ENCODE measurements around the gene CRHBP.
"Not testable (repeated sequence)": the region's sequence is repeated elsewhere in the genome, so short reads cannot be mapped to it uniquely, and the experiment has no call there.

The CRHBP gene, protein sequence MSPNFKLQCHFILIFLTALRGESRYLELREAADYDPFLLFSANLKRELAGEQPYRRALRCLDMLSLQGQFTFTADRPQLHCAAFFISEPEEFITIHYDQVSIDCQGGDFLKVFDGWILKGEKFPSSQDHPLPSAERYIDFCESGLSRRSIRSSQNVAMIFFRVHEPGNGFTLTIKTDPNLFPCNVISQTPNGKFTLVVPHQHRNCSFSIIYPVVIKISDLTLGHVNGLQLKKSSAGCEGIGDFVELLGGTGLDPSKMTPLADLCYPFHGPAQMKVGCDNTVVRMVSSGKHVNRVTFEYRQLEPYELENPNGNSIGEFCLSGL

DNA sequence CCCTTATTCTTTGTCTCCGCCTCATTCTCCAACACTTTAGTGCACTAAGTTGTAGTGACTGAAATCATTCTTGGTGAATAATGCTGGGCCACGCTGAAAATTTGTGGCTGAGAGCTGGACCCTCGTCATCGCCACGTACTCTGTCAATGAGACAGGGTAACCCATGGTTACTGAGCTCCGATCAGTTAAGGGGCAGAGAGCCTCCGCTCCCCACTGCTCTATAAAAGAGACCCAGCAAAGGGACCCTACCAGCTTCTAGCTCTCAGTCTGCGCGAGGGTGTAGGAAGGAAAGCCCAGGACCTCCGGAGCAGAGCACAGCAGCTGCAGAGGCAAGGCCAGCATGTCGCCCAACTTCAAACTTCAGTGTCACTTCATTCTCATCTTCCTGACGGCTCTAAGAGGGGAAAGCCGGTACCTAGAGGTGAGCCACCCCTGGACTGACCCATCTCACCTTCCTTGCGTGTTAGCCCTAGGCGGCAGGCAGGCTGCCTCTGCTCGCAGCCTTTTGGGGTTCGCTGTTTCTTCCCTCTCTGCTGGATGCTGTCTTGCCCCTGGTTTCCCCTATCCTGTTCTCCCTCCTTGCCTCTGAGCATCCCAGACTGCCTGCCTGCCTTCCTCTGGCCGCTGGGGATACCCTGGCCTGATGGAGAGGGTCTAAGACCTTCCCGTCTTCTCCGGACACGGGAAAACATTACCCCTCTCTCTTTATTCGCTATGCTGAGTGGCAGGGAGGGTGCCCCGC lies at the start of gene CRHBP:
CRHBP (plus strand) TSS at position 251 of the 742 bp plus-strand sequence; CDS start at position 341, 90 bp downstream.
- no peak for DNase-seq (ENCODE audit: low spot score)

- DNase-seq (ENCODE audit: low spot score) = no peak
These were observed 44.7 kb upstream of the CRHBP start for GRCh38 chr5:76908166-76908565.

DNA sequence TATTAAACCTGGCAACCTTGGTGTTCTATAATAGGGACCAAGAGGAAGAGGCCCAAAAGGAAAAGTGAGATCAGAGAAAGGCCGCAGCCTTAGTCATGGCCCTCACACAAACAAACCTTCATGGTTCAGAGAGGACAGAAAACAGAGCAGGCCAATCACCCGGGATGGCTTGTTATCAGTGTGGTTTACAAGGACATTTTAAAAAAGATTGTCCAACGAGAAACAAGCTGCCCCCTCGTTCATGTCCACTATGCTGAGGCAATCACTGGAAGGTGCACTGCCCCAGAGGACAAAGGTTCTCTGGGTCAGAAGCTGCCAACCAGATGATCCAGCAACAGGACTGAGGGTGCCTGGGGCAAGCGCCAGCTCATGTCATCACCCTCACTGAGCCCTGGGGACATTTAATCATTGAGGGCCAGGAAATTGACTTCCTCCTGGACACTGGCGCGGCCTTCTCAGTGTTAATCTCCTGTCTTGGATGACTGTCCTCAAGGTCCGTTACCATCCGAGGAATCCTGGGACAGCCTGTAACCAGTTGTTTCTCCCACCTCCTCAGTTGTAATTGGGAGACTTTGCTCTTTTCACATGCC lies 42.4 kb upstream of the CRHBP start:
- not testable (repeated sequence) for DNase-seq (ENCODE audit: low spot score)

DNA sequence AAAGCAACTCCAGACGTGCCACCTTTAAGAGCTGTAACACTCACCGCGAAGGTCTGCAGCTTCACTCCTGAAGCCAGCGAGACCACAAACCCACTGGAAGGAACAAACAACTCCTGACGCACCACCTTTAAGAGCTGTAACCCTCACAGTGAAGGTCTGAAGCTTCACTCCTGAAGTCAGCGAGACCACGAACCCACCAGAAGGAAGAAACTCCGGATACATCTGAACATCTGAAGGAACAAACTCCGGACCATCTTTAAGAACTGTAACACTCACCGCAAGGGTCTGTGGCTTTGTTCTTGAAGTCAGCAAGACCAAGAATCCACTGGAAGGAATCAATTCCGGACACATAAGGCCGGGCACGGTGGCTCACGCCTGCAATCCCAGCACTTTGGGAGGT lies 38.2 kb upstream of the CRHBP start:
- not testable (repeated sequence) for DNase-seq (ENCODE audit: low spot score)

- DNase-seq (ENCODE audit: low spot score) = no peak
These were observed 34.3 kb upstream of the CRHBP start for GRCh38 chr5:76918539-76918938.

- no peak for DNase-seq (ENCODE audit: low spot score)
These were observed 32.4 kb upstream of the CRHBP start for GRCh38 chr5:76920491-76920890.

DNA sequence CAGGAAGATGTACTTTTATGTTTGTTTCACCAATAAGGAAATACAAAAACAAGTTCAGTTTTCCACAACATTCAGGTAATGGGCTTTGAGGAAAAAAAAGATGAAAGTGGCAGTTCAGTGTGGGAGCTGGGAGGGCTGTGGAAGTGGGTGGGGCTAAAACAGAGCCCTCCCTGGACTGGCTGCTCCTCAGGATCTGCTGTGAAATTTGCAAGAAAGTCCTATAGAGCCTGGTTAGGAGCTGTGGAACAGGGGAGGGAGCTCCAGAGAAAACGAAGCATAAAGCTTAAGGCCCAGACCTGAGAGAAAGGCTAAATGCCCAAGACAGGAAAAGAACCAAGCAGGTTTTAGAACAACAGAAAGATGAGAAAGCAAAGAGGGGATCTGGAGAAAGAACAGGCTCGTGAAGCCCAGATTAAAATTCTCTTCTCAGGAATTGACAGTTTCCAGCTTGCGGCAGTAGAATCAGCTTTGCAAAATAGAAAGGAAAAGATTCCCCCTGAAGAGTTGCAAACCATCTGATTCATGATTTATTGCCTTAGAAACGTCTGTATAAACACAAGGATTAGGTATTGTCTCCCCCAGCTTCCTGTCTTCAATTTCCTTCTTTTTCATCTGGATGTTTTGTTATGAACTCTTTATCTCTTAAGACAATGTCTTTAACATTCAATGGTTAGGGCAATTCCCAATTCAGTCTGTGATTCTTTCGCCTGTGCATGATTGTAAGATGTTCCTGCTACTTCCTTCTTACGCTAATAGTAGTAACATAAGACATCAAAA lies 26.3 kb upstream of the CRHBP start:
- DNase-seq (ENCODE audit: low spot score) = no peak

- no peak for DNase-seq (ENCODE audit: low spot score)
These were observed 24.9 kb upstream of the CRHBP start for GRCh38 chr5:76927961-76928360.

DNA sequence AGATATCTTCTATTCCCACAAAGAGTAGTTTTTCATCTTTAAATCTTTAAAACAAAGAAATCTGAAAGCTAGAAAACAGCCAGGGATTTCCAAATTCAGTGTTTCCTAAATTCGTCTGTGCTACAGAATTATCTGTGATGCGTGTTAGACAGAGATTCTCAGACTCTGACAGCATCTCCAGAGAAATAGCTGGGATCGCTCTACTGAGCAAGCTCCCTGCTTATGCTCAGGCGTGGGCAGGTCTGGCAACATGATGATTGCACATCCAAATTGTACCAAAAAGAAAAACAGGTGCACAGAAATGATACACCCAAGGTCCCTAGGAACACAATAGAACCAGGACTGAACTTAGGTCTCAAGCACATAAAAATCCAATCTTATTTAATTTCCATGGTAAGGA lies 22.8 kb upstream of the CRHBP start:
- DNase-seq (ENCODE audit: low spot score) = no peak

DNA sequence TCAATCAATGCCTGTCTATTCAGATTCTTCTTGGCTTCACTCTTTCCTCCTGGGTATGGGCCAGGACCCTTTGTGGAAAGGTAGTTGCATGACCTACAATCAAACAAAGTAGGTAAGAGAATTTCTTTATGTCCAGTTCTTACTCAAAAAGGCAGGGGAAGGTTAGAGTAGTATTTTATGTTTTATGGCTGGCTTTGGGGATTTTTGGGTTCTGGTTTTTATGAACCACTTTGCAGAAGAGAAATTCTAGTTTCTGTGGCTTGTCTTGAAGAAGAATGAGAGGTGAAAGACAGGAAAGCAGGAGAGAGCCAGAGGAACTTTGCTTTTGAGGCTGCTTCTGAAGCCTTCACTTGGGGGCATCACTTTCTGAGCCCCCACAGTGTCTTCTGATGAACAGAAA lies 14.7 kb upstream of the CRHBP start:
- no peak for DNase-seq (ENCODE audit: low spot score)

GRCh38 chr5:76941000-76941399 lies 11.8 kb upstream of the CRHBP start:
- no peak for DNase-seq (ENCODE audit: low spot score)

DNA sequence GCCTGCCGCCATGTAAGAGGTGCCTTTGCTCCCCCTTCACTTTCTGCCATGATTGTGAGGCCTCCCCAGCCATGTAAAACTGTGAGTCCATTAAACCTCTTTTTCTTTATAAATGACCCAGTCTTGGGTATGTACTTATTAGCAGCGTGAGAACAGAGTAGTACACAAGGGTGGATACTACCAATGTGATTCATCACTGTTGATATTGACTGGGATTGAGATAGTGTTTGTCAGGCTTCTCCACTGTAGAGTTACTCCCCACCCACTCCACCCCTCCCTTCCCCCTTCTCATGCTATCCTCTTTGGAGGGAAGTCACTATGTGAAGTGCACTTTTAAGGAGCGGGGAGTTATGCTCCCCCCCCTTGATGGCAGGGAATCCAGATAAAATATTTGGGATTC lies 11.4 kb upstream of the CRHBP start:
- DNase-seq (ENCODE audit: low spot score) = no peak

DNA sequence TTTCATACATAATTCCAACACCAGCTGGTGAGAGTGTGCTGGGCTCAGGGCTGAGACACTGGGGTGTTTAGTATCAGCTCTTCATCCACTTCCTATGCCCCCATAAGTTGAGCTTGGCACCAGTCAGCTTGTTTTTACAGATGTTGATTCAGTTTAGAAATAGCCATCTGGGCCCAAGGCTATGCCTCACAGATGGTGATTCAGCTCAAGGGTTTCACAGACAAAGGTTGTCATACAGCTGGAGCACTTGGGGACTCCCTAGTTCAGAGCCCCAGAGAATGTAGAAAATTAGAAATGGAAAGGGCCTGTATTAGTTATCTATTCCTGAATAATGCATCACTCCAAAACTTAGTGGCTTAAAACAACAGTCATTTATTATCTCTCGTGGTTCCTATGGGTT lies 10.3 kb upstream of the CRHBP start:
- DNase-seq (ENCODE audit: low spot score) = no peak

DNA sequence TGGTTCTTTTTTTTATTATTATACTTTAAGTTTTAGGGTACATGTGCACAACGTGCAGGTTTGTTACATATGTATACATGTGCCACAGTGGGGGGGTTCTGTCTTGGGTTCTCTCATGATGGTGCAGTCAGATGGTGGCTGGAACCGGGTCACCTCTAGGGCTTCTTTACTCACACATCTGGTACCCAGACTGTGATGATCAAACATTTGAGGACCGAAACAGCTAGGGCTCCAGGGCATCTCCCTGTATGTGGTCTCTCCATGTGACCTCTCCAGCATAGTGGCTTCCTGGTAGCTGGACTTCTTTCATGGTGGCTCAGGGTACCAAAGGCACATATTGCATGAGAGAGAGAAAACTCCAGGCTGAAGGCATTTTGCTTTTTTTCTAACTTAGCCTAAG lies 9.8 kb upstream of the CRHBP start:
- DNase-seq (ENCODE audit: low spot score) = no peak

DNA sequence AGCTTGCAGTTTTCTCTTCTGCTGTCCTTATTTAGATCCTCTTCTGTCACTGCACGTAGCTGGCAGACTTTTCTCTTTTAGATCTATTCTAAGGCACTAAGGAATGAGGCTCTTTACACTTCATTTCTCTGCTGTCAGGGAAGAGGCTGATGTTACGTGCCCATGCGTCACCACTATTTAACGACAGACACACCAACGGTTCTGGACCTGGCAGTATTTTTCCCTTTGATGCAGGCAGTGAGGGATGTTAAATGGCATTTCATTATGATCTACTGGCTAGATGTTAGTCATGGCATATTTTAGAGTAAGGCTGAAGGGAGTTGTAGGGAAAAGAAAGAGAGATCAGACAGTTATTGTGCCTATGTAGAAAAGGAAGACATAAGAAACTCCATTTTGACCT lies 8.2 kb upstream of the CRHBP start:
- no peak for DNase-seq (ENCODE audit: low spot score)

- not testable (repeated sequence) for DNase-seq (ENCODE audit: low spot score)
These were observed 7.6 kb upstream of the CRHBP start for GRCh38 chr5:76945238-76945637.

DNA sequence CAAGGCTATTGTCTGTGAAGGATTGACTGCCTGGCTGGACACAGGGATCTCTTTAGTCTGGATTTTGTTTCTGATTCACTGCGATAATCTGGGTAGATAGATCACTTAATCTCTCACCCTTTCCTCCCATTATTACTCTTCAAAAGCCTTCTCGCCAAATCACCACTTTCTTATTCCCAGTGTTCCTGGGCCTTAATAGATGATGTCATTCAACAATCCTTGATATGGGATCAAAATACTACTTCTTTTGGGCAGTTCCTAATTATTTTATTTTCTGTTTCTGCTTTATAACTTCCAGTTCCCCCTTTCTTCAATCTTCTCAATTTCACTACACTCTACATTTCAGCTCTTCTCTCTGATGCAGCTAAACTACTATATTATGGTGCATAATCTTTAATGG lies 6.8 kb upstream of the CRHBP start:
- no peak for DNase-seq (ENCODE audit: low spot score)

DNA sequence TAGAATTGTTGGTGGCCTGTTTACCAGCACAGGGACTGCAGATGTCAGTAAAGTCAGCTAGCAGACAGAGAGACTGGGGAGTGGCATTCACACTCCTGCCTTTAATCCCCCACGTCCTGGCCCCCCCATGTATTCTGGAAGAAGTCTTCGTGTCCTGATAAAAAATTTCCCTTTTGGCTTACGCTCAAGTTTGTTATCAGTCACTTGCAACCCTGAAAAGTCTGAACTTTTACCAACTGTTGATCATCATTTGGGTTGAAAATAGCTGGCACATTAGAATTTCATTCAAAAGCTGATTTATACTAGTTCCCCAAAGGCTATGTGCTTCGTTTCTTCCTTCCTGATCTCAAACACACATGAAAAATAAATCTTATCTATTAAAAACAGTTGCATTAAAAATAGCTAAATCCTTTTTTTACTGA lies 5.8 kb upstream of the CRHBP start:
- DNase-seq (ENCODE audit: low spot score) = no peak

- DNase-seq (ENCODE audit: low spot score) = no peak
These were observed 922 bp downstream of the CRHBP start for GRCh38 chr5:76953551-76954382.

DNA sequence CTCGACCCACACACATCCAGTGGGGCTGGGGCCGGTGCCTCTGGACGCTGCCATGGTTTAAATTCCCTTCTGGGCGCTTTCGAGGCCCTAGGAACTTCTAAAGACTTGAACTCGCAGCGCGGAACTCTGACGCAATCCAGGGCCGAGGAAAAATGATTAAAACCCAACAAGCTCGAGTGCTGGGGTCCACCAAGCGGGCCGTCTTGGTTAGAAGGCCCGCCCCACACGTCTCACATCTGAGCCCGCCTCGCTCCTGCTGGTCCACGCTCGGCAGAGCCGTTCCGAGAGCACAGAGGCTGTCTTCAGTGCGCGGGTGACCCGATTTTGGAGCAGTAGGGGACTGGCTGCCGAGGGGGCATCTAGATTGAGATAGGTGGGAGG lies 1.5 kb downstream of the CRHBP start:
- no peak for DNase-seq (ENCODE audit: low spot score)

- no peak for DNase-seq (ENCODE audit: low spot score)
These were observed 3.2 kb downstream of the CRHBP start for GRCh38 chr5:76956033-76956432.
